D721Med (cell line): ENCODE results near the gene CD6.

Experiments
- DNase-seq: peaks from one replicate; pipeline ENCODE4 v3.0.0; 2011; ENCODE audit warnings: low spot score; ENCODE audit not compliant: insufficient read length
- FAIRE-seq: peaks from 2 replicates; lab custom pipeline; 2011; peaks lifted over from hg19 to GRCh38; lab: Jason Lieb, UNC
- CTCF ChIP-seq: IDR thresholded peaks from 2 replicates; pipeline ENCODE4 v1.5.1; 2012; ENCODE audit warnings: mild to moderate bottlenecking, control low read depth; ENCODE audit not compliant: insufficient read depth; ENCODE audit errors: missing control alignments

Gene CD6

GRCh38 chr11:61019037-61019831 lies 47.8 kb downstream of the CD6 start:
- no peak for FAIRE-seq

GRCh38 chr11:61019832-61020405 lies 48.4 kb downstream of the CD6 start:
- DNase-seq (no peak), FAIRE-seq (no peak)
- TF ChIP-seq CTCF = no peak

More at GRCh38 chr11:61019037-61019831, 47.8 kb downstream of the CD6 start:
- no peak for TF ChIP-seq CTCF
- no peak for DNase-seq

- TF ChIP-seq CTCF = no peak
- DNase-seq (no peak), FAIRE-seq (no peak)
Observed at GRCh38 chr11:61020551-61021235, 49.2 kb downstream of the CD6 start.

- no peak for DNase-seq
- no peak for FAIRE-seq
- TF ChIP-seq CTCF = no peak
Observed at GRCh38 chr11:61021661-61022212, 50.3 kb downstream of the CD6 start.

GRCh38 chr11:61022311-61023085 lies 51.0 kb downstream of the CD6 start:
- FAIRE-seq = no peak

More at GRCh38 chr11:61022311-61023085, 51.0 kb downstream of the CD6 start:
- no peak for TF ChIP-seq CTCF
- DNase-seq = no peak
